Parathyroid adenoma (tissue), 2 donors: ENCODE results near the gene ZNF490.
"Not testable (repeated sequence)": the region's sequence is repeated elsewhere in the genome, so short reads cannot be mapped to it uniquely, and the experiment has no call there.

ENCODE experiments used
- H2AFZ ChIP-seq: fragments of 300-600 bp; sonication (generic); one replicate; pipeline ENCODE4 v1.7.0; 2017; ENCODE audit warnings: antibody characterized with exemption, mild to moderate bottlenecking
- H3K27ac ChIP-seq: fragments of 300-600 bp; sonication (generic); one replicate; pipeline ENCODE4 v1.7.0; 2017
- H3K27me3 ChIP-seq: fragments of 300-600 bp; sonication (generic); one replicate; pipeline ENCODE4 v1.7.0; 2017; ENCODE audit warnings: low read length; ENCODE audit not compliant: control insufficient read depth, insufficient read depth
- H3K36me3 ChIP-seq: fragments of 300-600 bp; sonication (generic); one replicate; pipeline ENCODE4 v1.7.0; 2017; ENCODE audit warnings: low read length; ENCODE audit not compliant: control insufficient read depth, insufficient read depth
- H3K4me1 ChIP-seq: fragments of 300-600 bp; sonication (generic); one replicate; pipeline ENCODE4 v1.7.0; 2017; ENCODE audit warnings: control low read depth
- H3K4me2 ChIP-seq: fragments of 300-600 bp; sonication (generic); one replicate; pipeline ENCODE4 v1.7.0; 2017; ENCODE audit warnings: low read length
- H3K4me3 ChIP-seq: fragments of 300-600 bp; sonication (generic); one replicate; pipeline ENCODE4 v1.7.0; 2017; ENCODE audit warnings: low read depth, low read length
- H3K79me2 ChIP-seq: fragments of 300-600 bp; sonication (generic); one replicate; pipeline ENCODE4 v1.7.0; 2017; ENCODE audit warnings: control low read depth
- H3K9ac ChIP-seq: fragments of 300-600 bp; sonication (generic); one replicate; pipeline ENCODE4 v1.7.0; 2017; ENCODE audit warnings: mild to moderate bottlenecking
- H3K9me3 ChIP-seq: fragments of 300-600 bp; sonication (generic); one replicate; pipeline ENCODE4 v1.7.0; 2017; ENCODE audit warnings: low read length; ENCODE audit not compliant: control insufficient read depth
- TF ChIP-seq, protein P1 (sequence below): fragments of 300-600 bp; sonication (generic); IDR thresholded peaks from one replicate; pipeline ENCODE4 v1.7.0; 2017; ENCODE audit warnings: antibody characterized with exemption, mild to moderate bottlenecking
- donor health status: primary hyperparathyroidism.

The ZNF490 gene

DNA sequence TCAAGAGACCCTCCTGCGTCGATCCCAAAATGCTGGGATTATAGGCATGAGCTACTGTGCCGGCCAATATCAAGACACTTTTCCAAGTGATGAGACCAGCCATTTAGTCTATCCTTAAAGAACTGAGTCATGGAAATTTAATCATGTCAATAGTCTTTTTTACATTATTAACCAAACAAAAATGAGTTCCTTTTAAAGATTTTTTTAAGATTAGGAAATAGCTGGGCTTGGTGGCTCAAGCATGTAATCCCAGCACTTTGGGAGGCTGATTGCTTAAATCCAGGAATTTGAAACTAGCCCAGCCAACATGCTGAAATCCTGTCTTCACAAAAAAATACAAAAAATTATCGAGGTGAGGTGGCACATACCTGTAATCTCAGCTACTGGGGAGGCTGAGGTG lies 42.7 kb downstream of the ZNF490 start:
- no peaks in the 10 kb centered on the region for H3K9me3 ChIP-seq
- TF ChIP-seq, protein P1, sequence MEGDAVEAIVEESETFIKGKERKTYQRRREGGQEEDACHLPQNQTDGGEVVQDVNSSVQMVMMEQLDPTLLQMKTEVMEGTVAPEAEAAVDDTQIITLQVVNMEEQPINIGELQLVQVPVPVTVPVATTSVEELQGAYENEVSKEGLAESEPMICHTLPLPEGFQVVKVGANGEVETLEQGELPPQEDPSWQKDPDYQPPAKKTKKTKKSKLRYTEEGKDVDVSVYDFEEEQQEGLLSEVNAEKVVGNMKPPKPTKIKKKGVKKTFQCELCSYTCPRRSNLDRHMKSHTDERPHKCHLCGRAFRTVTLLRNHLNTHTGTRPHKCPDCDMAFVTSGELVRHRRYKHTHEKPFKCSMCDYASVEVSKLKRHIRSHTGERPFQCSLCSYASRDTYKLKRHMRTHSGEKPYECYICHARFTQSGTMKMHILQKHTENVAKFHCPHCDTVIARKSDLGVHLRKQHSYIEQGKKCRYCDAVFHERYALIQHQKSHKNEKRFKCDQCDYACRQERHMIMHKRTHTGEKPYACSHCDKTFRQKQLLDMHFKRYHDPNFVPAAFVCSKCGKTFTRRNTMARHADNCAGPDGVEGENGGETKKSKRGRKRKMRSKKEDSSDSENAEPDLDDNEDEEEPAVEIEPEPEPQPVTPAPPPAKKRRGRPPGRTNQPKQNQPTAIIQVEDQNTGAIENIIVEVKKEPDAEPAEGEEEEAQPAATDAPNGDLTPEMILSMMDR = no peak

DNA sequence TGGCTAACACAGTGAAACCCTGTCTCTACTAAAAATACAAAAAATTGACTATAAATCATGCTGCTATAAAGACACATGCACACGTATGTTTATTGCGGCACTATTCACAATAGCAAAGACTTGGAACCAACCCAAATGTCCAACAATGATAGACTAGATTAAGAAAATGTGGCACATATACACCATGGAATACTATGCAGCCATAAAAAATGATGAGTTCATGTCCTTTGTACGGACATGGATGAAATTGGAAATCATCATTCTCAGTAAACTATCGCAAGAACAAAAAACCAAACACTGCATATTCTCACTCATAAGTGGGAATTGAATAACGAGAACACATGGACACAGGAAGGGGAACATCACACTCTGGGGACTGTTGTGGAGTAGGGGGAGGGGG lies 44.2 kb downstream of the ZNF490 start:
- not testable (repeated sequence) for H3K4me3 ChIP-seq, H3K79me2 ChIP-seq, H2AFZ ChIP-seq, H3K9me3 ChIP-seq, H3K27ac ChIP-seq, H3K9ac ChIP-seq, H3K36me3 ChIP-seq, H3K4me2 ChIP-seq, H3K4me1 ChIP-seq, H3K27me3 ChIP-seq

More for the DNA sequence above, 42.7 kb downstream of the ZNF490 start:
- no peaks in the 10 kb centered on the region for H3K79me2 ChIP-seq
- no peak overlapping the region for H2AFZ ChIP-seq
- no peaks in the 10 kb centered on the region for H3K4me1 ChIP-seq
- no peak overlapping the region for H3K4me3 ChIP-seq
- H3K4me2 ChIP-seq = no peak overlapping the region
- H3K27me3 ChIP-seq = no peaks in the 10 kb centered on the region
- no peak overlapping the region for H3K9ac ChIP-seq
- no peaks in the 10 kb centered on the region for H3K36me3 ChIP-seq
- no peak overlapping the region for H3K27ac ChIP-seq

DNA sequence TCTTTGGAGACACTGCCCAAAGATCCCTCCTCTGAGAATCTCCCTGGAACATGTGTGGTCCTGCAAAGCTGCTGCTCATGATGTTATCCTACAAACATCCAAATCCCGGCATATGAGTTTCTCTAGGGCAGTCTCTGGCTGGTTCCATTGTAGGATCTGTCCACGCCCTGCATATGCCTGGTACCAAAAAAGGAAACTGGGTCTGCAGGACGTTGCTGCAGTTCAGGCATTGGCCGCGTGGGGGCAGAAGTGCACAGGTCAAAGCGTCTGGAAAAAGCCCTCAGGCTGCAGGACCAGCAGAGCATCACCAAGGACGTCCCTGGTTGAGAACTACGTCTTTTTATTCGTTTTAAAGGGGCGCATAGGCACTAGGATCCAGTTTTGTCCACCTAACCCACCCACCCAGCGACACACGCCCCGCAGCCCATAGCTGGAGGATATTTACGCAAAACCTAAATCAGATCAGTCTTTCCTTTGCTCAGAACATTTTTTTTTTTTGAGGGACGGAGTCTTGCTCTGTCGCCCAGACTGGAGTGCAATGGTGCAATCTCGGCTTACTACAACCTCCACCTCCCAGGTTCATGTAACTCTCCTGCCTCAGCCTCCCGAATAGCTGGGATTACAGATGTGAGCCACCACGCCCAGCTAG lies 46.5 kb downstream of the ZNF490 start:
- Histone ChIP-seq H3K9ac (no peak overlapping the region), H3K4me1 (no peaks in the 10 kb centered on the region), H3K36me3 (no peaks in the 10 kb centered on the region), H2AFZ (peak overlapping the region; percentile 7), H3K9me3 (no peaks in the 10 kb centered on the region), H3K27me3 (no peaks in the 10 kb centered on the region), H3K79me2 (no peaks in the 10 kb centered on the region), H3K4me2 (no peak overlapping the region), H3K4me3 (no peak overlapping the region), H3K27ac (no peak overlapping the region)
- TF ChIP-seq, protein P1 = peak; percentile 96

DNA sequence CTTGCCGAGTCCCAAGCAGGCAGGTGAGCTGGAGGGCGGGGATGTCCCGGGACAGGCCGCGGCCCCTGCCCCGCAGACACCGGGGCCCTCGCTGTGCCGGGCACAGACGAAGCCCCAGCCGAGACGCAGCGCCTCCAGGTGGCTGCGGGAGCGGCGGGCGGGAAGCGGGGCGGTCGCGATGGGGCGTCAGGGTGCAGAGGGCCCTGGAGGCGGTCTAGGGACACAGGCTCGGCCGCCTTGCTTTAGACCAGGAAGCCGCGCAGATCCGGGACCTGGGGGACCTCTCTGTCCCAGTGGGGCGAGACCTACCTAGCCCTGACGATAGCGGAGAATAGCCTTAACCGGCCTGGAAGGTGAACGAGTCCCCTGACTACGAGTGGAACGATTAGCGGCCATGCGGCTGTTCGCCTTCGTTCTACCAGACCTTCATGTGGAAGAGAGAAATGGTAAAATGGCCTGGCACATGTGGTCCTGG lies 55.1 kb downstream of the ZNF490 start:
- Histone ChIP-seq H3K27me3 (no peaks in the 10 kb centered on the region), H3K27ac (no peak overlapping the region), H2AFZ (peak overlapping the region; percentile 6), H3K9ac (no peak overlapping the region), H3K36me3 (no peaks in the 10 kb centered on the region), H3K4me1 (no peaks in the 10 kb centered on the region), H3K9me3 (no peaks in the 10 kb centered on the region), H3K4me2 (no peak overlapping the region), H3K79me2 (no peaks in the 10 kb centered on the region), H3K4me3 (no peak overlapping the region)
- TF ChIP-seq, protein P1 = no peak

DNA sequence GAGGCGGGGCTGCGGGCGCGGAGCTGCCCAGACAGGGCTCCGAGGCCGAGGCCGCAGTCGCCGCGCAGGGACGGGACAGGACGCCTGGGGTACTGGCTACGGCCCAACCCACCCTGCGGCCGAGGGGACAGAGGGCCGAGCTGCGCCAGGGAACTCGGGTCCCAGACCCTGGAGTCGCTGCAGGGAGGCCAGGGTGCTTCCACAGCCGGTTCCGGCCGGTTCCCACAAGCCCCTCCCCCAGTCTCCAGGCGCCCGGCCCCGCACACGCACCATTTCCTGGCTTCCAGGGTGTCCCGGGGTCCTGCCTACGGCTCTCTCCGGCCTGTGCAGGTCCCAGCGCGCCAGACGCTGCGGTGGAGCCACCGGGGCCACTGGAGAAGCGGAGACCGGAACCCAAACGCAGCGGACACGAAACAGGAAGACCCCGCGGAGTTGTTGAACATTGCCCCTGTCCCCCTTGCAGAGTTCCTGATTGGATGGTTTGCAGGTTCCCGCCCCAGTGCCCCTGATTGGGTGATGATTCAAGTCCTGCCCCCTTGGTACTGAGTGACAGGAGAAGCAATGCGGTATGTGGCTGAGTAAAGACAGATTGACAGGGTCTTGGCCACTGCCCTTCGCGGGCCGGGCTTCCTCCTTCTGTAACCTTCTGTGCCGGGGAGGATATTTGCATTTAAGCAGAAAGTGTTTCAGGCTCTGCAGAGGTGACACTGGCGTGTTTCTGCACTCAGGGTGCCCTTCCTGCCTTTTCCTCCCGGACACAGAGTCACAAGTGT lies 59.4 kb downstream of the ZNF490 start, which contains the start of gene ZNF564:
Gene ZNF564, minus strand, starts transcription at position 423 of the 773 bp plus-strand sequence. Its CDS starts 150 bp downstream, at position 273.
- peak within 1 kb of the TSS; percentile 91 for H3K4me3 ChIP-seq
- H3K9ac ChIP-seq = peak within 1 kb of the TSS; percentile 55
- H3K4me1 ChIP-seq = peaks cover 6% of the 10 kb centered on the region
- no peaks in the 10 kb centered on the region for H3K27me3 ChIP-seq
- H3K79me2 ChIP-seq = peaks cover 35% of the 10 kb centered on the region
- TF ChIP-seq, protein P1 = no peak
- peak within 1 kb of the TSS; percentile 95 for H3K27ac ChIP-seq
- peak within 1 kb of the TSS; percentile 90 for H2AFZ ChIP-seq
- H3K4me2 ChIP-seq = peak within 1 kb of the TSS; percentile 86
- H3K9me3 ChIP-seq = no peaks in the 10 kb centered on the region
- H3K36me3 ChIP-seq = no peaks in the 10 kb centered on the region
